HL-60 (cell line): ENCODE results near the gene HIVEP1.

Experiments used
- DNase-seq, 2 experiments: peaks; one replicate each; pipeline ENCODE4 v3.0.0-alpha.2; 2010 to 2020; ENCODE audit warnings: low read depth in 1 of 2, low spot score in 1 of 2
- H3K27ac ChIP-seq: fragments of 250-450 bp; sonication (Bioruptor Pico); replicated peaks from 2 replicates; pipeline ENCODE4 v1.5.1; 2020; ENCODE audit warnings: mild to moderate bottlenecking, moderate library complexity
- H3K27me3 ChIP-seq: fragments of 250-450 bp; sonication (Bioruptor Pico); 2 replicates; pipeline ENCODE4 v1.5.1; 2021; ENCODE audit warnings: mild to moderate bottlenecking, moderate library complexity; ENCODE audit not compliant: insufficient read depth, poor library complexity, severe bottlenecking
- H3K4me3 ChIP-seq: replicated peaks from 2 replicates; pipeline ENCODE4 v1.5.1; 2011; ENCODE audit warnings: mild to moderate bottlenecking, control low read depth, low read length; ENCODE audit not compliant: insufficient read depth
- GABPA ChIP-seq: IDR thresholded peaks from 2 replicates; pipeline ENCODE4 v1.6.1; 2012; ENCODE audit warnings: low read depth
- POLR2AphosphoS5 ChIP-seq: IDR thresholded peaks from 2 replicates; pipeline ENCODE4 v1.6.1; 2012; ENCODE audit warnings: low read depth
- SPI1 ChIP-seq: IDR thresholded peaks from 2 replicates; pipeline ENCODE4 v1.6.1; 2012; ENCODE audit warnings: low read depth, mild to moderate bottlenecking, borderline replicate concordance
- TF ChIP-seq, protein P1 (sequence below): IDR thresholded peaks from 2 replicates; pipeline ENCODE4 v1.6.1; 2012; ENCODE audit warnings: low read depth; ENCODE audit not compliant: insufficient replicate concordance
- TF ChIP-seq, protein P2 (sequence below): IDR thresholded peaks from one replicate; pipeline ENCODE4 v1.5.1; 2011; ENCODE audit warnings: low read length, control low read depth, inconsistent platforms; ENCODE audit not compliant: insufficient read depth

The HIVEP1 gene

DNA sequence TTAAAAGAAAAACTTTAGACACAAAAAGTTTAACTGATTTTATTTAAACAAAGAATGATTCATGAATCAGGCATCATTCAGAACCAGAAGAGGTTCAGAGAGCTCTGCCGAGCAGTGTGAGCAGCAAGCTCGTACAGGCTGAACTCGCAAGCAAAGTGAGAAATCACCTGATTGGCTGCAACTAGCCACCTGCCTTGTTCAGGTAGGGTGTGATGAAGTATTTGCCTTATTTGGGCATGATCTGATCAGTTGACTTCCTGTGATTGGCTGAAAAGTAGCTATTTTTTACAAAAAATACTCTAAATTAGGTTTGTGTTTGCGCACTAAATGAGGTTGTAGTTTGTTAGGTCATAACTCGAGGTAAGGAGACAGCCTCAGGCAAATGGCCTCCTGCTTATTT is 80.7 kb downstream of the HIVEP1 start:
- no peak overlapping the region for H3K4me3 ChIP-seq
- no peaks in the 10 kb centered on the region for H3K27me3 ChIP-seq
- H3K27ac ChIP-seq: no peak overlapping the region
- TF ChIP-seq POLR2AphosphoS5 (no peak), GABPA (no peak), SPI1 (no peak)
- TF ChIP-seq, protein P1, sequence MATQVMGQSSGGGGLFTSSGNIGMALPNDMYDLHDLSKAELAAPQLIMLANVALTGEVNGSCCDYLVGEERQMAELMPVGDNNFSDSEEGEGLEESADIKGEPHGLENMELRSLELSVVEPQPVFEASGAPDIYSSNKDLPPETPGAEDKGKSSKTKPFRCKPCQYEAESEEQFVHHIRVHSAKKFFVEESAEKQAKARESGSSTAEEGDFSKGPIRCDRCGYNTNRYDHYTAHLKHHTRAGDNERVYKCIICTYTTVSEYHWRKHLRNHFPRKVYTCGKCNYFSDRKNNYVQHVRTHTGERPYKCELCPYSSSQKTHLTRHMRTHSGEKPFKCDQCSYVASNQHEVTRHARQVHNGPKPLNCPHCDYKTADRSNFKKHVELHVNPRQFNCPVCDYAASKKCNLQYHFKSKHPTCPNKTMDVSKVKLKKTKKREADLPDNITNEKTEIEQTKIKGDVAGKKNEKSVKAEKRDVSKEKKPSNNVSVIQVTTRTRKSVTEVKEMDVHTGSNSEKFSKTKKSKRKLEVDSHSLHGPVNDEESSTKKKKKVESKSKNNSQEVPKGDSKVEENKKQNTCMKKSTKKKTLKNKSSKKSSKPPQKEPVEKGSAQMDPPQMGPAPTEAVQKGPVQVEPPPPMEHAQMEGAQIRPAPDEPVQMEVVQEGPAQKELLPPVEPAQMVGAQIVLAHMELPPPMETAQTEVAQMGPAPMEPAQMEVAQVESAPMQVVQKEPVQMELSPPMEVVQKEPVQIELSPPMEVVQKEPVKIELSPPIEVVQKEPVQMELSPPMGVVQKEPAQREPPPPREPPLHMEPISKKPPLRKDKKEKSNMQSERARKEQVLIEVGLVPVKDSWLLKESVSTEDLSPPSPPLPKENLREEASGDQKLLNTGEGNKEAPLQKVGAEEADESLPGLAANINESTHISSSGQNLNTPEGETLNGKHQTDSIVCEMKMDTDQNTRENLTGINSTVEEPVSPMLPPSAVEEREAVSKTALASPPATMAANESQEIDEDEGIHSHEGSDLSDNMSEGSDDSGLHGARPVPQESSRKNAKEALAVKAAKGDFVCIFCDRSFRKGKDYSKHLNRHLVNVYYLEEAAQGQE: no peak
- TF ChIP-seq, protein P2, sequence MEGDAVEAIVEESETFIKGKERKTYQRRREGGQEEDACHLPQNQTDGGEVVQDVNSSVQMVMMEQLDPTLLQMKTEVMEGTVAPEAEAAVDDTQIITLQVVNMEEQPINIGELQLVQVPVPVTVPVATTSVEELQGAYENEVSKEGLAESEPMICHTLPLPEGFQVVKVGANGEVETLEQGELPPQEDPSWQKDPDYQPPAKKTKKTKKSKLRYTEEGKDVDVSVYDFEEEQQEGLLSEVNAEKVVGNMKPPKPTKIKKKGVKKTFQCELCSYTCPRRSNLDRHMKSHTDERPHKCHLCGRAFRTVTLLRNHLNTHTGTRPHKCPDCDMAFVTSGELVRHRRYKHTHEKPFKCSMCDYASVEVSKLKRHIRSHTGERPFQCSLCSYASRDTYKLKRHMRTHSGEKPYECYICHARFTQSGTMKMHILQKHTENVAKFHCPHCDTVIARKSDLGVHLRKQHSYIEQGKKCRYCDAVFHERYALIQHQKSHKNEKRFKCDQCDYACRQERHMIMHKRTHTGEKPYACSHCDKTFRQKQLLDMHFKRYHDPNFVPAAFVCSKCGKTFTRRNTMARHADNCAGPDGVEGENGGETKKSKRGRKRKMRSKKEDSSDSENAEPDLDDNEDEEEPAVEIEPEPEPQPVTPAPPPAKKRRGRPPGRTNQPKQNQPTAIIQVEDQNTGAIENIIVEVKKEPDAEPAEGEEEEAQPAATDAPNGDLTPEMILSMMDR: no peak
- no peak for DNase-seq

DNA sequence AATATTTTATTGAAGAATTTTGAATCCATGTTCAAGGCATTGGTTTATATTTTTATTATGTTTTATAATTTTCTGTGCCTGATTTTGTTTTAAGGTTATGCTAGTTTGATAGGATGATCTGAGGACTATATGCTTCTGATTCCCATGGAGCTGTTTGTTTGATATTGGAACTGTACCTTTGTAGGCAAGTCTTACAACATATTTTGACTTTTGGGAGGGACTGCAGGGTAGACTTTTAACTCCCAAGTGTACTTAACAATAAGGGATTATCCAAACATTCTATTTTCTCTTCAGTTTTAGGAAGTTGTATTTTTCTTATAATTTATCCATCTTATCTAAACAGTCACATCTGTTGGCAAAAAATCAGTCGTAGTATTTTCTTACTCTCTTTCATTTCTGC is 82.6 kb downstream of the HIVEP1 start:
- no peak overlapping the region for H3K4me3 ChIP-seq
- DNase-seq: no peak
- TF ChIP-seq SPI1: no peak
- TF ChIP-seq, protein P1: no peak
- TF ChIP-seq POLR2AphosphoS5: no peak
- TF ChIP-seq GABPA: no peak
- TF ChIP-seq, protein P2: no peak
- no peaks in the 10 kb centered on the region for H3K27me3 ChIP-seq
- no peak overlapping the region for H3K27ac ChIP-seq

DNA sequence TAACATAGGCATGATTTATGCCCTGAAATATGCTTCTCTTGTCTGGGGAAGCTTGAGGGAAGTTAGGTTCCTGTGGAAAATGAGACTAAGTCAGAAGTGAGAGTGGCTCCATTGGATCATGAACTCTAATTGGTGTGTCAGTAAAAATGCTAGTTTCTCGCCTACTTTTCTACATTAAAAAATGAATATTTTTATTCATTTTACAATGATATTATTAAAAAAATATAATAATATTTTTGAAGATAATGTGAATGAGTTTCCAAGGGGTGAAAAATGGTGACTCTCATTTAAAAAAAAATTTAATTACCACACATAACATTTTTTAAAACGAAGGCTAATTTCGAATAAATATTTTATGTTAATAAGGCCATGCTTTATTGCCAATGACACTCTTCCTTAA is 84.2 kb downstream of the HIVEP1 start:
- no peaks in the 10 kb centered on the region for H3K27me3 ChIP-seq
- TF ChIP-seq POLR2AphosphoS5: no peak
- no peak for TF ChIP-seq SPI1
- TF ChIP-seq, protein P1: no peak
- TF ChIP-seq, protein P2: no peak
- no peak for DNase-seq
- no peak overlapping the region for H3K4me3 ChIP-seq
- H3K27ac ChIP-seq: no peak overlapping the region
